Upper lobe of left lung (tissue), 6 donors: ENCODE results near the gene SGIP1. TPM values are rescaled to one million over a fixed set of nuclear protein-coding genes. Genes with fewer than 3 reads are reported as not detected.

Experiments used
- ATAC-seq, 2 donors: fragments of 200-7000 bp; cut with Tn5 transposase; one replicate each; pipeline ENCODE4 v1.9.1; 2022; ENCODE audit warnings: mild to moderate bottlenecking in 2 of 2, moderate library complexity in 2 of 2; ENCODE audit not compliant: low FRiP score in 2 of 2
- DNase-seq, 2 donors: peaks; one replicate each; pipeline ENCODE4 v3.0.0-alpha.2; 2019 to 2020
- H3K27ac ChIP-seq, 4 donors: fragments of 200-600 bp; sonication (generic); one replicate each; pipeline ENCODE4 v1.5.1; 2016 to 2019
- H3K27me3 ChIP-seq, 4 donors: fragments of 200-600 bp; sonication (generic); one replicate each; pipeline ENCODE4 v1.5.1; 2017 to 2019
- H3K36me3 ChIP-seq, 4 donors: fragments of 200-600 bp; sonication (generic); one replicate each; pipeline ENCODE4 v1.5.1; 2016 to 2019
- H3K4me1 ChIP-seq, 4 donors: fragments of 200-600 bp; sonication (generic); one replicate each; pipeline ENCODE4 v1.5.1; 2018 to 2019
- H3K4me3 ChIP-seq, 4 donors: fragments of 200-600 bp; sonication (generic); one replicate each; pipeline ENCODE4 v1.5.1; 2017 to 2019; ENCODE audit warnings: mild to moderate bottlenecking in 2 of 4, moderate library complexity in 1 of 4
- H3K9me3 ChIP-seq, 4 donors: fragments of 200-600 bp; sonication (generic); one replicate each; pipeline ENCODE4 v1.5.1; 2018 to 2019
- CTCF ChIP-seq, 6 experiments: fragments of 450-650 bp in 4 of 6; fragments of 200-600 bp in 2 of 6; sonication (generic) in 2 of 6; IDR thresholded peaks; one replicate each; pipeline ENCODE4 v1.5.1; 2016 to 2019; ENCODE audit warnings: antibody characterized with exemption in 6 of 6
- EP300 ChIP-seq, 4 donors: sonication (generic); formaldehyde crosslinking; IDR thresholded peaks; one replicate each; pipeline ENCODE4 v1.5.1; 2017; ENCODE audit warnings: antibody characterized with exemption in 4 of 4, control low read depth in 2 of 4
- POLR2A ChIP-seq, 4 donors: fragments of 450-650 bp; IDR thresholded peaks; one replicate each; pipeline ENCODE4 v1.5.1; 2016 to 2017; ENCODE audit warnings: antibody characterized with exemption in 4 of 4, mild to moderate bottlenecking in 2 of 4
- POLR2AphosphoS5 ChIP-seq, 2 donors: sonication (generic); formaldehyde crosslinking; IDR thresholded peaks; one replicate each; pipeline ENCODE4 v1.5.1; 2017; ENCODE audit warnings: antibody characterized with exemption in 2 of 2
- WGBS, 2 donors: methylation state at CpG; one replicate each; pipeline ENCODE4 v1.1.5; 2017 to 2018; 5-methylcytosine and 5-hydroxymethylcytosine counted together
- total RNA-seq, 6 donors: library from RNA; depleted of rRNA in 4 of 6; stranded (reverse); fragments of >200 nt in 4 of 6; gene quantifications; one replicate each; pipeline versions ENCODE4 v1.1.0 to v1.2.1, GENCODE V29; 2016 to 2021
- donor health status: DM: no; HTN: no; CAD: no; lungs with moderate emphysema.
- donor health status: DM: no; HTN: yes; CAD: no; lungs with severe emphysema.

SGIP1 gene
- total RNA-seq, 6 donors from 2014 or later = 5.8 to 29.3 (median 10.0) TPM

DNA sequence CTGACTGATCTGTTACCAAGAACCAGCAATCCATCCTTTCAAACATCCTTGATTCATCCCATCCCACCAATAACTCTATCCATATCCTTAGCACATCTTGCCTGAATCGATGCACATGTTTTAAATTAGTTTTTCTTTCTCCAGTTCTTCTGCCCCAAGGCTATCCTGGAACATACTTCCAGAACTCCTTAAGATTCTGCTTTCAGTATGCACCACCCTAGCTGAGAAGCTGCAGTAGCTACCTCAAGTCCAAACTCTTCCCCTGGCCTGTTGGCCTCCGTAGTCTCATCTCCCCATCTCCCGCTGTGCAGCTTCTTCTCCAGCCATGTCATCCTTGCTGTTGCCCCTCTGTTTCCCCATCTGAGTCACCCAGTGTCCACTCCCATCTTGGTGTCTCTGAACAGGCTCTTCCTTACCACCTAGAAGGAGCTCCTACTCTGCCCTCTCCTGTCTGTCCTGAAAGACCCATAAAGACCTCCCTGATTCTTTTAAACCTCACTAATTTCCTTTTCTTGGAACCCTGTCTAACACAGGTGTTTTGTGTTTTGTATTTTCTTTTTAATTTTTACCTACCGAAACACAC is 108.0 kb downstream of the SGIP1 start:
- Histone ChIP-seq H3K4me3 (no peak overlapping the region), H3K9me3 (no peaks in the 10 kb centered on the region), H3K36me3 (no peaks in the 10 kb centered on the region), H3K4me1 (no peaks in the 10 kb centered on the region), H3K27me3 (no peaks in the 10 kb centered on the region), H3K27ac (no peak overlapping the region)
- TF ChIP-seq POLR2AphosphoS5 (IDR thresholded peaks at IDR 0.05) (no peak), EP300 (IDR thresholded peaks at IDR 0.05) (no peak)
- DNase-seq = no peak
- ATAC-seq = no peak
- WGBS, 2 donors = 94 to 96% methylated on average over 4 of the region's 4 CpGs

GRCh38 chr1:66642992-66643391 is 109.0 kb downstream of the SGIP1 start:
- Histone ChIP-seq H3K27ac (no peak overlapping the region), H3K27me3 (no peaks in the 10 kb centered on the region), H3K4me1 (no peaks in the 10 kb centered on the region), H3K9me3 (no peaks in the 10 kb centered on the region), H3K4me3 (no peak overlapping the region), H3K36me3 (no peaks in the 10 kb centered on the region)
- DNase-seq = no peak
- no peak for ATAC-seq
- TF ChIP-seq EP300 (IDR thresholded peaks at IDR 0.05) = no peak
- TF ChIP-seq POLR2A (IDR thresholded peaks at IDR 0.05) = no peak
- no peak for TF ChIP-seq POLR2AphosphoS5 (IDR thresholded peaks at IDR 0.05)
- TF ChIP-seq CTCF (IDR thresholded peaks at IDR 0.05) = no peak
- WGBS, 2 donors = 65 to 76% methylated on average over 3 of the region's 3 CpGs

DNA sequence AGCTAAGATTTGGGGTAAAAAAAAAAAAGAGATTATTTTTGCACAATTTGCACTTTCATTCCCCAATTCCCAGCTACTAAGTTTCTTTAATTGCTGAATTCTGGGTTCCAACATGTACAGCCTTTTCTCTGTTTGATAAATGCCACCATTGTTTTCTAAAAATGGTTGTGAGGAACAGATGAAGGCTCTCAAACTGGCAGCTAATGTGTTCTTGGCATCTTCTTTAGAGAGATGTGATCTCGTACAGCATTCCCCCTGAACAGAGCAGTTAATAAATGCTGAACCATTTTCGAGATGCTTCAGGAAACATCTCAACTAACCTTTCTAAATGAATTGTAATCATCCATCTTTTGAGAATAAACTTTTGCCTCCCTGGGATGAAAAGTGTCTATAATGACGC is 110.4 kb downstream of the SGIP1 start:
- WGBS, 2 donors = 73 to 90% methylated on average over 3 of the region's 3 CpGs
- H3K9me3 ChIP-seq = no peaks in the 10 kb centered on the region
- no peaks in the 10 kb centered on the region for H3K4me1 ChIP-seq
- no peak overlapping the region for H3K27ac ChIP-seq
- DNase-seq (no peak), ATAC-seq (no peak)
- no peak overlapping the region for H3K4me3 ChIP-seq
- no peak for TF ChIP-seq POLR2A (IDR thresholded peaks at IDR 0.05)
- no peak for TF ChIP-seq POLR2AphosphoS5 (IDR thresholded peaks at IDR 0.05)
- no peak for TF ChIP-seq EP300 (IDR thresholded peaks at IDR 0.05)
- TF ChIP-seq CTCF (IDR thresholded peaks at IDR 0.05) = no peak
- no peaks in the 10 kb centered on the region for H3K27me3 ChIP-seq
- H3K36me3 ChIP-seq = no peaks in the 10 kb centered on the region

GRCh38 chr1:66648901-66649595 is 115.1 kb downstream of the SGIP1 start:
- WGBS, 2 donors = 43 to 45% methylated on average over 2 of the region's 2 CpGs
- ATAC-seq = peak in 1 of 2 donors; percentile 53

GRCh38 chr1:66652556-66652955 is 118.6 kb downstream of the SGIP1 start:
- no peaks in the 10 kb centered on the region for H3K4me1 ChIP-seq
- ATAC-seq = no peak
- WGBS, 2 donors = 60 to 78% methylated on average over 2 of the region's 2 CpGs

More at GRCh38 chr1:66648901-66649595, 115.1 kb downstream of the SGIP1 start:
- Histone ChIP-seq H3K4me1 (no peaks in the 10 kb centered on the region), H3K27ac (no peak overlapping the region), H3K9me3 (no peaks in the 10 kb centered on the region), H3K4me3 (no peak overlapping the region), H3K27me3 (no peaks in the 10 kb centered on the region), H3K36me3 (no peaks in the 10 kb centered on the region)
- DNase-seq = no peak
- TF ChIP-seq POLR2AphosphoS5 (IDR thresholded peaks at IDR 0.05) (no peak), POLR2A (IDR thresholded peaks at IDR 0.05) (no peak), EP300 (IDR thresholded peaks at IDR 0.05) (no peak), CTCF (IDR thresholded peaks at IDR 0.05) (no peak)

More at GRCh38 chr1:66652556-66652955, 118.6 kb downstream of the SGIP1 start:
- no peaks in the 10 kb centered on the region for H3K27me3 ChIP-seq
- H3K4me3 ChIP-seq = no peak overlapping the region
- H3K9me3 ChIP-seq = no peaks in the 10 kb centered on the region
- H3K27ac ChIP-seq = no peak overlapping the region
- H3K36me3 ChIP-seq = no peaks in the 10 kb centered on the region
- TF ChIP-seq CTCF (IDR thresholded peaks at IDR 0.05) (no peak), POLR2A (IDR thresholded peaks at IDR 0.05) (no peak), EP300 (IDR thresholded peaks at IDR 0.05) (no peak), POLR2AphosphoS5 (IDR thresholded peaks at IDR 0.05) (no peak)
- no peak for DNase-seq
